Measurements from ENCODE around the gene CAMK2D.

CAMK2D gene

DNA sequence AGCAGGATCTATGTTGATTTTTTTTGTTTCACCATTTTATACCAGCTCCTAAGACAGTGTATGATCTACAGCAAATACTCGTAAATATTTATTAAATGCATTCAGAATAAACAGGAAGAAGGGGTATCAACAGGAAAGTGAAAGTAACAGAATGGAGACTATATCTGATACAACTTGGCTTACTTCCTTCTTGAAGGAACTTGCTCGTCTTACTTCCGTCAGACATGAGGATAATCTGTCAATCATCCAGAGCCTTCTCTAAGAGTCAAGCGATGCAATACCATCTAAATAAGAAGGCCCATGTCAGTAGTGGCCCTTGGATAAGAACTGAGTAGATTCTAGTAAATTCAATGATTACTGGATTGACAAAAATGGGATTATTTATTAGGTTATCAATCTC is 84.2 kb downstream of the CAMK2D start:
- DNase-seq = no peak

DNA sequence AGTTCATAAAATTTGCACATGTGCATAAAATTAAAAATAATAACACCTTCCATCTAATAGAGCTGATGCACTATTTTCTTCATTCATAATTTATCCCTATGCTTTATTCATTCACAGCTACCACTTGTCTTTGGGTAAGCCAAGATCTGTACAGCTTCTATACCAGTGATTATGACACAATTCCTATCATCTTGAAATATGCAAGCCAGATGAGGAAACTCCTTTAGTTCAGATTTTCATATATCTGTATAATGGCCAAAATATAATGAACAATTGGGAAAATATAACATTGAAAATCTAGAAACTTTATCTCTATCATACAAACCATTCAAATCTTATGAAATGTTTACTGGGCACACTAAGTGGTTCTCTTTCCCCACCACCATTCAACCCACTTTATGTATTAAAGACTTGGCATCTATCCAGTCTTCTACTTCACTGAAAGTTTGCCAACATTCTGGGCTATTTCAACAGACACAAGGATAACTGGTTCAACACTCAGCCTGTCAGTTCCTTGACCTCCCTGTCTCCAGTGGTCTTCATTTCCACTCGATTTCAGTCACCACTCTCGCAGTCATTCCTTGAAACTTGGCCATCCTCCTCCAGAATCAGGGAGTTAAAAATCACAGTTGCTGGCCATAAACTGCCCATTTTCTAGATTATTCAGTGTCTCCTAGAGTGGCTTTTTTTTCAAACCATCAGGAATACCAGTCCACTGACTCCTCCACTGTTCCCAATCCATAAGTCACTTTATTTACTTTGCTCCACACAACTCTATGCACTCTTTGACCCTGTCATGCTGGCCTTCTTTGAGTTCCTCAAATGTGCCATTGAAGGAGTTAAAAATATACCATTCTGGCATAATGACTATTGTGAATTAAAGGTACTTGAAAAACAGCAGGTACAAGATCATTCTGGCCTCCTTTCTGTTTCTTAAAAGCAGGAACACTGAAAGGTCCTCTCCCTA is 85.5 kb downstream of the CAMK2D start:
- DNase-seq = no peak

DNA sequence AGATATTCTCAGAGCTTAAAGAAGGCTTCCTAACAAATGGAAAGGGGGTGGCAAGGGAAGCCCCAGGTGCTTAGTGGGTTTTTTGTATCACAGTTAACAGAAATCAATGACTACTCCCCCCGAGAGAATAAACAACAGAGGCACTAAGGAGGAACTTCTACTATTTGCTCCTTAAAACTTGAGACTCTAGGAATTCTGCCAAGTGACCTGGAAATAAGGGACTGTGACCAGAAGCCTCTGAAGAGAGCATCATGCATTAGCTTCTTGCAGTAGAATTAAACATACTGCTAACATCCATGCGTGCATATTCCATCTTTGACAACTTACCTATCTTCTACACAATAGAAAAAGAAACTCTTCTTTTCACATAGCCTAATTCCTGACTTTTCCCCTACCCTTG is 86.8 kb downstream of the CAMK2D start:
- no peak for DNase-seq

DNA sequence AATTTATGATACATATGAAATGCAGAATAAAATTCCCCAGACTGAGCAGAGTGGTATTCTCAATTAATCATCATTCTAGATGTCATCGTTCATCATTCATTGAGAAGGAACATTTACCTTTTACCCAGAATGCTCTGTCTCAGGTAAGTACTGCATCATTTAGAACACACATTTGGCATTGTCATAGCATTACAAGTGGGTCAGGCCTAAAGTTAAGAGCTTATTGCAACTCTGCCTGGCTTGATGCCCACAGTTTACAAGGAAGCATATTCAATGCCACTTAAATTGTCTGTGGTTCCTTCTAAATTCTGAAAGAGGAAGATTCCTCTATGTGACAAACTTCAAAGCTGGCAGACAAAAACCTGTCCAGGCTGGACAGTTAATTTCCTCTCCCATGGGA is 87.3 kb downstream of the CAMK2D start:
- no peak for DNase-seq

DNA sequence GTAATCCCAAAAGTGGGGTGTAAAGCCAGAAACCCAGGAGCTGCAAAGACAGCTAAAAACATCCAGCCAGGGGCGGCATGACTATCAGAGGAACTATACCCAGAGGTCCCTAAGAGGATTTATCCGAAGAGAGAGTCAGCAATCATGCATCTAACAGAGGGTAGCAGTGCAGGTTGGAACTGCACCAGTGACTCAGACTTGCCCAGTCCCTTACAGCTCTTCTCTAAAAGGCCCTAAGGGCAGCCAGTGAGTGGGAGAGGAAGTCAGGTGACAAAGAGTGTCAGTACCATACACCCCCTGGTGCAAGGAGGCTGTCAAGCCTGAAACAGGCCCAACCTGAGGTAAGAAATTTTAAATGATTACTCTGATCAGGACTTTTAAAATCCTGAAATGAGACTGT is 88.1 kb downstream of the CAMK2D start:
- DNase-seq = no peak

DNA sequence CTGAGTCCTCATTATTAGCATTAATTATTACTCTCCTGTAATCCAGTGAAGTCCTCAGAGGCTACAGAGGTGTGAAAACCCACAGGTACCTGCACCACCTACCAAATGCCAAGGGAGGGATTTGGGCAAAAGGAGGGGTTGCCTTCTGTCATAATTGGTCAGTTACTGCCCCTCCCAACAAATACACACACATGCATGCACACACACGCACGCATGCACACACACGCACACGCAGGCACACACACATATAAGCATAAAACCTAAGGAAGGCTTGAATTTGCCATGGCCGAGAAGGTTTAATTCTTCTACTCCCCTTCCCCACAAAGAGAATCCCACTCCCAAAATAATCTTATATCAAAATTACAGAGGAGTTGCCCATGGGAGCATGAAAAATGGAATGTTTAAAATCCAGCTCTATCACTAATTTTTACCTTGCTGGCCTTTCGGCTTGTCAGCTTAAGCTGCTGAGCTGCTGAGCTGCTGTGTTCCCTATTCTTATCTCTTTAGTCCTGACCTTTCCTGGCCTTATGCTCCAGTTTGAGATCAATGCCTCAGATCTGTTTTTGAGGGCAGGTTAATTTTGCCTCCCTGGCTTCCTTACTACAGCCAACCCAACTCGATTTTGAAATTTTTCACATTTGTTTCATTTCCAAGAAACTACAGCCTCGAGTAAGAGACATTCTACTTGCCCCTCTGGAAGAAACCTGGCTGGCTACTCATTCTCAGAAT is 95.0 kb downstream of the CAMK2D start:
- DNase-seq = no peak

DNA sequence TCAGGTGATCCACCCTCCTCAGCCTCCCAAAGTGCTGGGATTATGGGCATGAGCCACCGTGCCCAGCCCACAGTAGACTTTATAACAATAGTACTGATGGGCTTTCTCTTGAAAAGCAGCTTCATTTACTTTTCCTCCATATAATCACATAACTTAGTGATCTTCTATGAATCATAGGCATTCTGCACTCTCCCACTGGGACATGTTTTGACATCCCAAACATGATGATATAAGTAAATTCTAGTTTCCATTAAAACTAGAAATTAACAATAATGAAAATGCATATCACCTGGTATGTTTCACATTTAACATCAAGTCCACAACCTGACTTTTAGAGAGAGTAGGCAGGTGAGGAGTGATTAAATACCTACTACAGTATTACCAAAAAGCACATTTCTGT is 96.5 kb downstream of the CAMK2D start:
- DNase-seq = no peak

DNA sequence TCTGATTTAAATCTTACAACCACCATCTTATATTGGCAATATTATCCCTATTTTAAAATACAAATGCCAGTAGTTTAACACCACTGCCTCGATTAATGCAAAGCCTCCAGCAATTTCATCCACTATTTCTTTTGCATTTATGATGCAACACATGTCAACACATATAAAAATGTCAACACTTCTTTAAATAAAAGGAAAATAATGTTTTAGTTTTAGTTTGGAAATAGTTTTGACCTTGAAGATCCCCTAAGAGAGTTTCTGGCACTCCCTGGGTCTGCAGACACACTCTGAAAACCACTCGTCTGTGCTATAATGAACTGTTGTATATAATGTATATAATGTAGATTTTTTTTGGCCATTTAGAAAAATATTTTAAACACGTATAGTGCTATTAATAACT is 99.0 kb downstream of the CAMK2D start:
- no peak for DNase-seq

DNA sequence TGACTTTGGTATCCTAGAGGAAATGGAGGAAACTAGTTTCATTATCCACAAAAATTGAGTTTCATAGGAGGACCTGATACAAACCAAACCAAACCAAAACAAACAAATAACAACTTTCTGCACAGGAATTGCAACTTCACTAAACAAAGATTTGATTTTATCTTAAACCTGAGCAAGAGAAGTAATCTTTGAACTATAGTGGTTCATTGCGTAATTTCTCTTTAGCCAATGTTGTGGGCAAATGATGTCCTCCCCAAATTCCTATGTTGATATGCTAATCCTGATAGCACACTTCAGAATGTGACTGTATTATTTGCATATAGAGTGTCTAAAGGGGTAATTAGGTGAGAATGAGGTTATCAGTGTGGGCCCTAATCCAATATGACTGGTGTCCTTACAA is 102.4 kb downstream of the CAMK2D start:
- DNase-seq = no peak

DNA sequence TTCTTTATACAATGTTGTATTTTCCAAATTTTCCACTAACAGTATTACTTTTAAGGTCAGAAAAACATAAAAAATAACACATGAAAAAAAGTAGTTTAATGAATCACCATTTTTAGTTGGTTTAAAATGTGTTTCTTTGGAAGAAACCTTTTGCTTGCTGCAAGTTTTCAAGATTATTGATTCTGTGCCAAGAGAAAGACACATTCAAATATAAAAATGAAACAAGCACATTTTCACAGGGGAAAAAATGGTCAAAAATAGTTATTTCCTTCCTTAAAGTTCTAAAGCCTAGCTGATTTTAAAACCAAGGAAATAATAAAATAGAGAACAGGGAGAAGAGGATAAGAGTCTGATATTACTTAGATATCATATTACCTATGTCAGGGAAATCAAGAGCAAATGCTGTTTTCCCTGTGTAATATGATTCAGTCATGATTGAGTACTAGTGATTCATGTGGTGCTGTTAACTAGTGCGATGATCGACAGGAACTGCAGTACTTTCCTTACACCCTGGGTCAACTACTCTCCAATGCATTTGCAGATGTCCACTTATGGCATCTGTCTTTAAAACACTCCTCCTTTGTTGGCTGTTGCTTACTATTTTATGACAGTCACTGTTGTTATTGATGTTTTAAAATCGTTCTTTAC is 103.8 kb downstream of the CAMK2D start:
- DNase-seq = no peak

DNA sequence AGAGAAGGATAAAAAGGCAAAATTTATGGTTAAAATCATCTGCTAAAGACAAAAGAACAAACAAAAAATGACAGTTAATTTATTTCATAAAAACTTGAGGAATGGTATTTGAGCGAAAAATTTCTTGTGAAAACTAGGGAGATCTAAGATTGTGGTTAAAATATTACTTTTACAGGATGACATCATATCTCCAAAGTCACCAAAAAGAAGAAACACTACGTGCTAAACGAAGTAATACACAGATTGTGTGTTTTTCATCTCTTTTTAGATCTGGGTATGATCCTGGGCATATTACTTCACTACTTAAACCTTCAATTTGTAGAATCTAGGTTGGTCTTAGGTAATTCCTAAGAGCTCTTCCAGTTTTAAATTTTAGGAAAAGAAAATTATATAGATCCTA is 107.7 kb downstream of the CAMK2D start:
- no peak for DNase-seq

DNA sequence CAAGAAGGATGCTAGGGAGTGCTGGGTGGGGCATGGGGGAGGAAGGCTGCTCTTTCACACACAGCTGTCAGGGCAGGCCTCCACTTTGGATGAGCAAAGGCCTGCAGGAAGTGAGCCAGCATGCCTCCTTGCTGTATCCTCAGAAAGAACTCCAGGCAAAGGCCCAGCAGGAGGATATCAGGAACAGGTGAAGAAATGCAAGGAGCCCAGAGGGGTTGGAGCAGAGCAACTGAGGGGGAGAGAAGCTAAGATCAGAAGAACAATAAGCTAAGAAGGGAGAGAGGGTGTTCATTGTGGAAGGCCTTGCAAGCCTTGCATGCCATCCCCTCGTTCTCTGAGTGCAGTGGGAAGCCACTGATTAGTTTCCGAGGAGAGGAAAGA is 115.1 kb downstream of the CAMK2D start:
- DNase-seq = no peak

DNA sequence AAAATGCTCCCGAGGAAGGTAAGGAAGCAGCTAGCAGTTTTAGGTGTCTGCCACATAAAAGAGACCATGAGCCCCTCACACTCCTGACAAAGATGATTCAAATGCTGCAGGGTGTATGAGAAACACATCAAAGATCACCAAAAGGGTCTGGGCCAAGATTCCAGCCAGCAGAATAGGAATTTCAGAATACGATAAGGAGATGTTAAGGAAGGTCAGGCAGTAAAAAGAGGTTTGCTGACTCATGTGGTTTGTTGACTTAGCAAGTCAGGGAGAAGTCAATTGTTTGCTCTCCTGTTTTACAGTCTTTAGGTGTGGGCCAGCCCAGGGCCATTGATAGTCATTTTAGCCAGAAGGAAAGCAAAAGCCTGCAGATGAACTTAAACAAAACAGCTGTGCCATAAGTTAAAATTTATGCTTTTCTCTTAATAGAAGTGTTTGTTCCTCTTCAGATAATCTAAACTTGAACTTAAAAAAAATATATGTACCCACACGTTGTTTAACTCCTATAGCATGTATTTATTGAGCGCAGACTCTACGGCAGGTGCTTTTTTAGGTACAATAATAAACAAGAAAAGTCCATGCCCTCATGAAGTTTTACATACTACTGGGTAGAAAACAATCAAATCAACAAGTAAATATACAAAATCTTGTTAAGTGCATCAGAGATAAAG is 115.6 kb downstream of the CAMK2D start:
- DNase-seq = no peak

DNA sequence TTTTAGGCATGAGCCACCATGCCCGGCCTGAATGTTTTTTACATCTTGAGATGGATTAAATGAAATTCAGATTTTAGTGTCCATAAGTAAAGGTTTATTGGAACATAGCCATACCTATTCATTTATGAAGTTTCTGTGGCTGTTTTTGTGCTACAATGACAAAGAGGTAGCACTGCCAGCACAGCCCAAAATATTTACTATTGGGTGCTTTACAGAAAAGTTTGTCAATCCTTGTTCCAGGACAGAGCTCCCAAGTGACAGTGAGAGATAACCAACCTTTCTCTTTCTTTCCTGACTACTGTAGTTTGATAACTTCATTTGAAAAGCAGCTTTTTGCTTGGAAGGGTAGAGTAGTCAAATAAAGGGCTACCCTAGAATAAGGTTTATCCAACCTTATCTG is 116.2 kb downstream of the CAMK2D start:
- no peak for DNase-seq

DNA sequence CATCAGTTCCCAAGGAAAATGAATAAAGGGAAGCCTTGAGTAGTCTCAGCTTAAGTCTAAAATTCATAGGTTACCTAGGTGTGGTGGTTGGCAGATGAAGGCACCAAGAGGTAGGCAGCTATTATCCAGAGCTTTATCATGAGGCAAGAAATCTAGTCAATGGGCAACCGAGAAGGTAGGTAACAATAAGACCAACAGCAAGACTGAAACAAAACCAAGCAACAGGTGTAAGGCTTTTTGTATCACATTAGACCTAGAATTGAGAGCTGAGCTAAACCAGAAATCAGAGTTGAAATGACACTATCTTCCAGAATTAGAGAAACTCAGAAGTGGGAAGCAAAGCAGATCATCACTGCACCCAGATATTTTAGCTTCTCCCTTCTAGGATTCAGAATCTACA is 117.1 kb downstream of the CAMK2D start:
- no peak for DNase-seq

DNA sequence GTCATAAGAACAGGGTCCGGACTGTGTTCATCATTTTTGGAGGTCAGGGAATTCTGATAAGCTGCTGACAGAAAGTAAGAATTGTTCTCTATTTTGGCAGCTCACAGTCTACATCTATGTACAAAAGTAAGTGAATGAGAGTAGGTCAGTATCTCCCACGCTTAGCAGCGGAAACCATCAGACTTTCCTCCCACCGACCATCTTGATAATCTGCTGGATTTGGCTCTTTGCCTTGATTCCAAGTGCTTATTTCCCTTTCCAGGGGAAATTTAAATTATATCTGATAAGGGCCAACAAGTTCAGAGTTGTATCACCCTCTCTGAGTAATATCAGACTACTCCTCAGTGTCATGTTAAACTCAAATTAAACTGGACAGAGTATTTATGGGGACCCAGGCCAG is 118.0 kb downstream of the CAMK2D start:
- DNase-seq = no peak

DNA sequence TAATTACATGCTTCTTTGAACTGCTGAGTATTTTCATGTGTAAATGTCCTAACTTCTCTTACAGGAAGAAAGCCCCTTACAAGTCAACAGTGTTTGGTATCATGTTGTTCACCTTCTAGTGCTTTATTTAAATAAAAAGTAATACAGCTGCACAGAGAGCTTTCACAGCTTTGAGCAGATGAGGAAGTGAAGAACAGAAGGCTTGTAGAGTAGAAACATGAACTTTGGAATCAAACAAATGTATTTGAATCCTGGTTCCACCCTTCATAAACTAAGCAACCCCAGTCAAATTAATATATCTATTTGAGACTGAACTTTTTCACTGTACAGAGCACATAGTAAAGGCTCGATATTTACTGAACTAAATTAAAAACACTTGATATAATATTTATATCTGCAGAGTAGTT is 120.5 kb downstream of the CAMK2D start:
- DNase-seq = no peak

DNA sequence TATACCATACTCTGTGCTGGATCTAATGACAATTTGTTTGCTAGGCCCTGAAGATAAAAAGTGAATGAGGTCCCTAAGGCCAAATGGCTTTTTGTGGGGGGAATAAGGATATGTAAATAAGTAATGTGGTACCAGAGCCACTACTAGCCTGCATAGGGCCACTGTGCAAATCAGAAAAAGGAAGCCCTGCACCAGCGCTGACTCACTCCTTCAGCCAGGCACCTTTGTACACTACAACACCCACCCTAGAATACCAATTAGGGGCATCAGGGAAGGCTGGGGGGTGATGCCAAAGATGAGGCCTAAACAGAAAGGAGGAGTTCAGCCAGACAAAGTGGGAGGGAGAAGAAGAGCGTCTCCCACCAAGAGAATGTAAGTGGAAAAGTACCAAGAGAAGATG is 122.2 kb downstream of the CAMK2D start:
- no peak for DNase-seq

DNA sequence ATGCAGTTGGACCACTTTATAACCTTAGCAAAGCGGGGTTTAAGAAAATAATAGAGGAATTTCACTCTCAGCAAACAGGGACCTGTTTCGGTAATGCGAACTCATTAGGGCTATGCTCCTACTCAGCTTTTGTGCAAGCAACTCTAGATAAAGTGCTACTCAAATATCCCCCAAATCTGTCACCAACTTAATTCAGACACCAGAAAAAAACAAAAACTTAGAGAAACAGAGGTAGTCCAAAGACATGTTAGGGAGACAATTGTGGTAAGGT is 123.0 kb downstream of the CAMK2D start:
- no peak for DNase-seq

DNA sequence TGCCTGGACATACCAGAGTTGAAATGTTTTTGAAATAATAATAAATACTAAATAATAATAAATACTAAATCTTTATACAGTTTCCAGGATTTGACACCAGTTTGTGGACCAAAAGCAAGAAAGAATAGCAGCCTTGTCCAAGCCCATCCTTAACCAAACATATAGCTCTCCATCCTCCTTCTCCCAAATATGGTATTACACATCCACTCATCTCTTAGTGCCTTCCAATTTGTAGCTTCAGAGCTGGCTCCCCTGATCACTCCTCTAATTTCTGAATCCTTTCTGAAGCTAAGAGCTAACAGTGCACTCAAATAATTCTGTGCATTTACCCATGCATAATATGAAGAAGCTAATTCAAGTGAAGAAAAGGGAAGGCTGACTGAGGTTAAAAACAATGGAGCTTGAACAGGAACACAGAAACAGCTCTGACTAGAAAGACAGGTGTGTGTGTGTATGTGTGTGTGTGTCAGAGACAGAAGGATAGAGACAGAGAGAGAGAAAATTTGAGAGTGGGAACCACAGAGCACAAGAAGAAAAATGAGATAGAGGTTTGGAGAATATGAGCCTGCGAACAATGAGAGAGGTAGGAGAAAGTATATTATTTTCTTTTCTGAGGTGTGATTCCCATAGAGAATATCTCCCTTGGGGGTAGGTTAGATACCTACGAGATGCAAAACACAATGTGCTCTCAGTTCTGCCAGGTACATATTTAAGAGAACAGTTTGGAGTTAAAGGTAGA is 123.5 kb downstream of the CAMK2D start:
- no peak for DNase-seq

DNA sequence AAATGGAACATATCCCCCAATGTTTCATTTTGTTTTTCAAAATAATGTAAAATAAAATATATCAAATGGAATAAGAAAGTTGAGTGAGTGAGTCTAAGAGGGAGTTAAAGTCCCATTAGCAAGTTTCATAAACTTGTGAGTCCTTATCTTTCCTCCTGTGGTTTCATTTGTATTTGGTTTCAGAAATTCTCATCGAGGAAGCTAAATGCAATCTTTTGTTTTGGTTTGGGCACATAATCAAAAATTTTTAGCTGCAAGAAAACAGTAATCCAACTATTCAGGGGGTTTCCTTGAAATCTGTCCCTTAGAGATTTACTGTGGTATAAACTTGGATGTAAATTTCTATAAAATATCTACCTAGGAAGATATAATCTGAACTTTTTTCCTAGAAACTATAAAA is 124.2 kb downstream of the CAMK2D start:
- DNase-seq = no peak

DNA sequence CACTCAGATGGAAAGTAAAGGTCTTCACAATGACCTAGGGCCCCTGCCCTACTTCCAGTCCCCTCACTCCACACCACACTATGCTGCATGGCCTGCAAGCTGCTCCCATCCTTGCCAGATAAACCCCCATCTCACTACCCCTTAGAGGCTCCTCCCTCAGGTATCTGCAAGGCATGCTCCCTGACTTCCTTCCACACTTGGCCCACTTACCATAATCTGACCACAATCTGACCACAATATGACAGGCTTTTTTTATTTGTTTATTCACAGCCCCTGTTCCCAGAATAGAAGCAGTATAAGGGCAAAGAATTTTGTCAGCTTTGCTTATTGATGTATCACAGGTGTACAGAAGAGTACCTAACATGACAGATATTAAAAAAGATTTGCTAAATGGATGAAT is 124.7 kb downstream of the CAMK2D start:
- no peak for DNase-seq

DNA sequence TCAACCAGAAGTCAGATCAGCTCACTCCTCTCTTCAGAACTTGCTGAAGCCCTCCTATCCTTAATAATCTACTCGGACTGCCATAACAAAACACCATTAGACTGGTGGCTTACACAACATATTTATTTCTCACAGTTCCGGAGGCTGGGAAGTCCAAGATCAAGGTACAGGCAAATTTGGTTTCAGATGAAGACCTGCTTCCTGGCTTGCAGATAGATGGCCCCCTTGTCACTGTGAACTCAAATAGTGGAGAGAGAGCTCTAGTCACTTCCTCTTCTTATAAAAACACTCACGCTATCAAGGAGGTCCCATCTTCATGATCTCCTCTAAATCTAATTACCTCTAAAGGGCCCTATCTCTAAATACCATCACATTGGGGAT is 125.1 kb downstream of the CAMK2D start:
- no peak for DNase-seq
